SJSA1 (cell line): Measurements from ENCODE around the gene DHX35. TPM values are rescaled to one million over a fixed set of nuclear protein-coding genes. Genes with fewer than 3 reads are reported as not detected.

Experiments
- DNase-seq, 2 experiments: peaks; one replicate each; pipeline ENCODE4 v3.0.0-alpha.2; 2015 to 2020; ENCODE audit warnings: low spot score in 2 of 2, low read depth in 1 of 2
- H3K27ac ChIP-seq: fragments of 250-450 bp; sonication (Bioruptor Pico); 2 replicates; pipeline ENCODE4 v1.5.1; 2020; ENCODE audit warnings: mild to moderate bottlenecking, moderate library complexity
- H3K27me3 ChIP-seq: fragments of 250-450 bp; sonication (Bioruptor Pico); replicated peaks from 2 replicates; pipeline ENCODE4 v1.5.1; 2020; ENCODE audit warnings: mild to moderate bottlenecking, moderate library complexity
- H3K36me3 ChIP-seq: fragments of 250-450 bp; sonication (Bioruptor Pico); 2 replicates; pipeline ENCODE4 v1.5.1; 2020; ENCODE audit warnings: mild to moderate bottlenecking
- H3K4me1 ChIP-seq: fragments of 250-450 bp; sonication (Bioruptor Pico); replicated peaks from 2 replicates; pipeline ENCODE4 v1.6.1; 2021; ENCODE audit warnings: mild to moderate bottlenecking
- H3K4me3 ChIP-seq: fragments of 250-450 bp; sonication (Bioruptor Pico); 2 replicates; pipeline ENCODE4 v1.5.1; 2020; ENCODE audit warnings: mild to moderate bottlenecking
- H3K9me3 ChIP-seq: fragments of 250-450 bp; sonication (Bioruptor Pico); replicated peaks from 2 replicates; pipeline ENCODE4 v1.5.1; 2020; ENCODE audit warnings: mild to moderate bottlenecking
- total RNA-seq: library from RNA; depleted of rRNA; stranded (reverse); fragments of >200 nt; shearing (Covaris generic); gene quantifications from 2 replicates; pipeline ENCODE4 v1.2.3, GENCODE V29; 2014; rRNA removed

The DHX35 gene
- 14.8 and 18.7 TPM in 2 replicates for total RNA-seq

GRCh38 chr20:38962044-38962927, at the start of gene DHX35:
DHX35 (plus strand) TSS chr20:38962344; CDS start chr20:38962368, 24 bp downstream.
- Histone ChIP-seq H3K9me3 (no peaks in the 10 kb centered on the region), H3K36me3 (peaks cover 12% of the 10 kb centered on the region), H3K4me1 (peaks cover 16% of the 10 kb centered on the region), H3K27ac (peak within 1 kb of the TSS; percentile 75), H3K27me3 (no peaks in the 10 kb centered on the region), H3K4me3 (peak within 1 kb of the TSS; percentile 86)
- peak; percentile 92 to 98 for DNase-seq

- H3K9me3 ChIP-seq = no peaks in the 10 kb centered on the region
- DNase-seq = no peak
- peaks cover 51% of the 10 kb centered on the region for H3K27me3 ChIP-seq
- no peaks in the 10 kb centered on the region for H3K4me1 ChIP-seq
- H3K4me3 ChIP-seq = no peak overlapping the region
- no peak overlapping the region for H3K27ac ChIP-seq
- H3K36me3 ChIP-seq = no peaks in the 10 kb centered on the region
Observed at GRCh38 chr20:38915355-38915754, 46.8 kb upstream of the DHX35 start.

- no peaks in the 10 kb centered on the region for H3K9me3 ChIP-seq
- H3K36me3 ChIP-seq = no peaks in the 10 kb centered on the region
- H3K27ac ChIP-seq = no peak overlapping the region
- DNase-seq = no peak
- peaks cover 61% of the 10 kb centered on the region for H3K27me3 ChIP-seq
- no peaks in the 10 kb centered on the region for H3K4me1 ChIP-seq
- no peak overlapping the region for H3K4me3 ChIP-seq
Observed at GRCh38 chr20:38917657-38918056, 44.5 kb upstream of the DHX35 start.

- H3K4me1 ChIP-seq = no peaks in the 10 kb centered on the region
- H3K27ac ChIP-seq = no peak overlapping the region
- peaks cover 58% of the 10 kb centered on the region for H3K27me3 ChIP-seq
- no peak overlapping the region for H3K4me3 ChIP-seq
- H3K36me3 ChIP-seq = no peaks in the 10 kb centered on the region
- H3K9me3 ChIP-seq = no peaks in the 10 kb centered on the region
- DNase-seq = no peak
Observed at GRCh38 chr20:38918172-38918571, 44.0 kb upstream of the DHX35 start.

GRCh38 chr20:38919683-38920082, 42.5 kb upstream of the DHX35 start:
- Histone ChIP-seq H3K36me3 (no peaks in the 10 kb centered on the region), H3K27me3 (peaks cover 55% of the 10 kb centered on the region), H3K4me1 (no peaks in the 10 kb centered on the region), H3K27ac (no peak overlapping the region), H3K9me3 (no peaks in the 10 kb centered on the region), H3K4me3 (no peak overlapping the region)
- DNase-seq = no peak

GRCh38 chr20:38920411-38920810, 41.7 kb upstream of the DHX35 start:
- Histone ChIP-seq H3K9me3 (no peaks in the 10 kb centered on the region), H3K4me3 (no peak overlapping the region), H3K4me1 (no peaks in the 10 kb centered on the region), H3K36me3 (no peaks in the 10 kb centered on the region), H3K27me3 (peaks cover 51% of the 10 kb centered on the region), H3K27ac (no peak overlapping the region)
- DNase-seq = no peak

- H3K9me3 ChIP-seq = no peaks in the 10 kb centered on the region
- DNase-seq = no peak
- no peak overlapping the region for H3K27ac ChIP-seq
Observed at GRCh38 chr20:38920851-38921250, 41.3 kb upstream of the DHX35 start.

GRCh38 chr20:38924718-38925117, 37.4 kb upstream of the DHX35 start:
- Histone ChIP-seq H3K4me3 (no peak overlapping the region), H3K9me3 (0 out of 2 replicates have a peak, but pooled peaks cover 4% of the 10 kb centered on the region), H3K4me1 (peaks cover 19% of the 10 kb centered on the region), H3K27ac (no peak overlapping the region), H3K27me3 (peaks cover 17% of the 10 kb centered on the region; the same call in 1 of the 2 replicates), H3K36me3 (peaks cover 26% of the 10 kb centered on the region)
- DNase-seq = no peak

More at GRCh38 chr20:38920851-38921250, 41.3 kb upstream of the DHX35 start:
- Histone ChIP-seq H3K4me3 (no peak overlapping the region), H3K4me1 (no peaks in the 10 kb centered on the region), H3K36me3 (no peaks in the 10 kb centered on the region), H3K27me3 (peaks cover 51% of the 10 kb centered on the region)

GRCh38 chr20:38926142-38926933, 35.8 kb upstream of the DHX35 start, which contains the start of gene FAM83D:
FAM83D (plus strand) TSS chr20:38926417; CDS start chr20:38926443, 26 bp downstream.
- peak within 1 kb of the TSS; percentile 74 for H3K27ac ChIP-seq
- H3K4me1 ChIP-seq = peaks cover 19% of the 10 kb centered on the region
- H3K36me3 ChIP-seq = peaks cover 40% of the 10 kb centered on the region
- H3K4me3 ChIP-seq = peak within 1 kb of the TSS; percentile 88
- 0 out of 2 replicates have a peak, but pooled peaks cover 4% of the 10 kb centered on the region for H3K9me3 ChIP-seq
- peaks cover 3% of the 10 kb centered on the region; the same call in 1 of the 2 replicates for H3K27me3 ChIP-seq
- DNase-seq = peak; percentile 98

- H3K9me3 ChIP-seq = 0 out of 2 replicates have a peak, but pooled peaks cover 4% of the 10 kb centered on the region
- peaks cover 46% of the 10 kb centered on the region for H3K36me3 ChIP-seq
- peak overlapping the region; percentile 74 for H3K27ac ChIP-seq
- peak in 1 of 2 experiments; percentile 38 for DNase-seq
- H3K4me3 ChIP-seq = peak overlapping the region; percentile 88
- peaks cover 23% of the 10 kb centered on the region for H3K4me1 ChIP-seq
- H3K27me3 ChIP-seq = no peaks in the 10 kb centered on the region
Observed at GRCh38 chr20:38926934-38927616, 35.1 kb upstream of the DHX35 start.

- Histone ChIP-seq H3K27ac (no peak overlapping the region), H3K27me3 (no peaks in the 10 kb centered on the region), H3K9me3 (0 out of 2 replicates have a peak, but pooled peaks cover 4% of the 10 kb centered on the region), H3K4me3 (peak overlapping the region; percentile 88), H3K4me1 (peaks cover 23% of the 10 kb centered on the region), H3K36me3 (peaks cover 54% of the 10 kb centered on the region)
- DNase-seq = no peak
Observed at GRCh38 chr20:38927902-38928578, 34.1 kb upstream of the DHX35 start.

GRCh38 chr20:38930242-38930569, 31.9 kb upstream of the DHX35 start:
- no peak for DNase-seq
- no peaks in the 10 kb centered on the region for H3K27me3 ChIP-seq
- 0 out of 2 replicates have a peak, but pooled peaks cover 4% of the 10 kb centered on the region for H3K9me3 ChIP-seq
- H3K36me3 ChIP-seq = peaks cover 61% of the 10 kb centered on the region
- no peak overlapping the region for H3K27ac ChIP-seq
- peaks cover 28% of the 10 kb centered on the region for H3K4me1 ChIP-seq
- no peak overlapping the region for H3K4me3 ChIP-seq

GRCh38 chr20:38931984-38932383, 30.2 kb upstream of the DHX35 start:
- no peak for DNase-seq
- H3K9me3 ChIP-seq = no peaks in the 10 kb centered on the region
- no peak overlapping the region for H3K4me3 ChIP-seq
- peaks cover 67% of the 10 kb centered on the region for H3K36me3 ChIP-seq
- H3K27me3 ChIP-seq = no peaks in the 10 kb centered on the region
- H3K4me1 ChIP-seq = peaks cover 28% of the 10 kb centered on the region
- no peak overlapping the region for H3K27ac ChIP-seq
